Keratinocyte (primary cell): Measurements from ENCODE around the gene MROH7. TPM values are rescaled to one million over a fixed set of nuclear protein-coding genes. Genes with fewer than 3 reads are reported as not detected.
A peak's percentile ranks its signal among the peaks of the same experiment; 100 is the strongest.

Source experiments
- DNase-seq: peaks from one replicate; pipeline ENCODE4 v3.0.0-alpha.2; 2011; ENCODE audit warnings: low read depth, missing footprints, low spot score
- FAIRE-seq: peaks from 2 replicates; lab custom pipeline; 2011; peaks lifted over from hg19 to GRCh38; lab: Jason Lieb, UNC
- H2AFZ ChIP-seq: 2 replicates; pipeline ENCODE4 v1.6.0; 2012; ENCODE audit warnings: low read length, control low read depth, inconsistent platforms; ENCODE audit not compliant: control insufficient read depth
- H3K27ac ChIP-seq: 2 replicates; pipeline ENCODE4 v1.5.1; 2011; ENCODE audit warnings: low read length; ENCODE audit not compliant: control insufficient read depth, insufficient read depth
- H3K27me3 ChIP-seq: 3 replicates; pipeline ENCODE4 v1.6.0; 2011; ENCODE audit warnings: low read length; ENCODE audit not compliant: control insufficient read depth, insufficient read depth; ENCODE audit errors: extremely low read depth
- H3K36me3 ChIP-seq, 2 experiments: 2 replicates in 1 of 2; 3 replicates in 1 of 2; pipeline ENCODE4 v1.5.1; 2011; ENCODE audit warnings: low read length in 2 of 2, mild to moderate bottlenecking in 1 of 2; ENCODE audit not compliant: control insufficient read depth in 2 of 2, insufficient read depth in 2 of 2; ENCODE audit errors: extremely low read depth in 1 of 2
- H3K4me1 ChIP-seq: 3 replicates; pipeline ENCODE4 v1.5.1; 2011; ENCODE audit warnings: low read length; ENCODE audit not compliant: control insufficient read depth, insufficient read depth; ENCODE audit errors: extremely low read depth
- H3K4me2 ChIP-seq: 3 replicates; pipeline ENCODE4 v1.6.0; 2011; ENCODE audit warnings: low read depth, low read length; ENCODE audit not compliant: control insufficient read depth, insufficient read depth; ENCODE audit errors: extremely low read depth
- H3K4me3 ChIP-seq, 3 experiments: fragments of 200-600 bp in 1 of 3; sonication (generic) in 1 of 3; 2 replicates in 2 of 3; 3 replicates in 1 of 3; pipeline ENCODE4 v1.5.1; 2011 to 2016; ENCODE audit warnings: low read length in 3 of 3, mild to moderate bottlenecking in 3 of 3, control low read depth in 2 of 3, inconsistent platforms in 1 of 3, low read depth in 1 of 3, mixed read lengths in 1 of 3, mixed run types in 1 of 3, moderate library complexity in 1 of 3; ENCODE audit not compliant: control insufficient read depth in 2 of 3, insufficient read depth in 2 of 3; ENCODE audit errors: extremely low read depth in 1 of 3
- H3K79me2 ChIP-seq: 2 replicates; pipeline ENCODE4 v1.6.0; 2012; ENCODE audit warnings: low read length; ENCODE audit not compliant: control insufficient read depth, insufficient read depth
- H3K9ac ChIP-seq: 3 replicates; pipeline ENCODE4 v1.6.0; 2011; ENCODE audit warnings: low read length; ENCODE audit not compliant: control insufficient read depth, insufficient read depth; ENCODE audit errors: extremely low read depth
- H3K9me1 ChIP-seq: 3 replicates; pipeline ENCODE4 v1.6.0; 2011; ENCODE audit warnings: low read length; ENCODE audit not compliant: control insufficient read depth, insufficient read depth; ENCODE audit errors: extremely low read depth
- H3K9me3 ChIP-seq: 2 replicates; pipeline ENCODE4 v1.5.1; 2012; ENCODE audit warnings: low read depth, low read length; ENCODE audit not compliant: control insufficient read depth
- H4K20me1 ChIP-seq: 3 replicates; pipeline ENCODE4 v1.6.0; 2011; ENCODE audit warnings: low read length; ENCODE audit not compliant: control insufficient read depth, insufficient read depth; ENCODE audit errors: extremely low read depth
- CTCF ChIP-seq, 3 experiments: IDR thresholded peaks in 1 of 3; conservative IDR thresholded peaks in 1 of 3; optimal IDR thresholded peaks in 1 of 3; 2 replicates in 2 of 3; 3 replicates in 1 of 3; pipeline versions ENCODE3 to v1.5.1; 2011; ENCODE audit warnings: low read length in 3 of 3, mild to moderate bottlenecking in 3 of 3, moderate library complexity in 2 of 3, control low read depth in 1 of 3, inconsistent platforms in 1 of 3; ENCODE audit not compliant: insufficient read depth in 2 of 3; ENCODE audit errors: extremely low read depth in 1 of 3
- EZH2 ChIP-seq: IDR thresholded peaks from one replicate; pipeline ENCODE4 v1.6.1; 2012; ENCODE audit warnings: inconsistent platforms, mild to moderate bottlenecking, low read length, moderate library complexity
- dilution Hi-C: fragments of 300-500 bp; cut with MboI; formaldehyde crosslinking; loops from one replicate; pipeline ENCODE4 v1.7.0; 2020; ENCODE audit warnings: low sequenced_read_pairs; ENCODE audit not compliant: extremely low pct_ligation_motif_present
- polyA plus RNA-seq, 5 experiments: library from polyadenylated mRNA; depleted of rRNA in 3 of 5; stranded (reverse) in 3 of 5; stranded (forward) in 1 of 5; unstranded in 1 of 5; fragments of >200 nt; gene quantifications; 1 replicate in 1 of 5; 2 replicates in 3 of 5; 3 replicates in 1 of 5; pipeline versions ENCODE4 v1.2.1 to v1.2.3, GENCODE V29; 2011 to 2012; ENCODE audit warnings: missing spikeins in 2 of 5, low read depth in 1 of 5, low replicate concordance in 1 of 5

Gene MROH7
- polyA plus RNA-seq, 1 donor (not counting 4 experiments of a cell fraction or from before 2014, with no cell fraction given) = not detected

- Histone ChIP-seq H3K4me3 (no peak overlapping the region), H4K20me1 (no peaks in the 10 kb centered on the region), H3K4me2 (no peak overlapping the region), H3K36me3 (no peaks in the 10 kb centered on the region), H3K9me3 (no peaks in the 10 kb centered on the region), H2AFZ (no peak overlapping the region), H3K27me3 (no peaks in the 10 kb centered on the region), H3K79me2 (no peaks in the 10 kb centered on the region), H3K9ac (no peak overlapping the region), H3K27ac (no peak overlapping the region), H3K9me1 (no peaks in the 10 kb centered on the region), H3K4me1 (no peaks in the 10 kb centered on the region)
- DNase-seq (no peak), FAIRE-seq (no peak)
- TF ChIP-seq EZH2 = no peak
- dilution Hi-C loops = no loop called here
These were observed 27.0 kb downstream of the MROH7 start for GRCh38 chr1:54668567-54668966.

GRCh38 chr1:54671985-54672608 lies 30.5 kb downstream of the MROH7 start:
- Histone ChIP-seq H3K27ac (no peak overlapping the region), H3K36me3 (no peaks in the 10 kb centered on the region), H3K9ac (no peak overlapping the region), H2AFZ (no peak overlapping the region), H4K20me1 (no peaks in the 10 kb centered on the region), H3K4me1 (no peaks in the 10 kb centered on the region), H3K27me3 (no peaks in the 10 kb centered on the region), H3K4me3 (no peak overlapping the region), H3K79me2 (no peaks in the 10 kb centered on the region), H3K4me2 (no peak overlapping the region), H3K9me3 (no peaks in the 10 kb centered on the region), H3K9me1 (no peaks in the 10 kb centered on the region)
- FAIRE-seq = peak; percentile 59
- DNase-seq = peak; percentile 21
- dilution Hi-C loops = no loop called here
- TF ChIP-seq CTCF (optimal IDR thresholded peaks at IDR 0.05 in 1 of 3, IDR thresholded peaks at IDR 0.05 in 1 of 3, conservative IDR thresholded peaks at IDR 0.05 in 1 of 3; ENCODE audit: extremely low read depth in 1 of 3, insufficient read depth in 2 of 3, low read length in 3 of 3) (peak; percentile 92 to 96 (median 95)), EZH2 (no peak)
